GM23248 (cell line): ENCODE data around the gene FABP6. TPM values are rescaled to one million over a fixed set of nuclear protein-coding genes. Genes with fewer than 3 reads are reported as not detected.
"Not testable (repeated sequence)": the region's sequence is repeated elsewhere in the genome, so short reads cannot be mapped to it uniquely, and the experiment has no call there.

ENCODE experiments used
- DNase-seq: peaks from one replicate; pipeline ENCODE4 v3.0.0-alpha.2; 2015
- H2AFZ ChIP-seq: fragments of 200-600 bp; sonication (generic); 2 replicates; pipeline ENCODE4 v1.6.1; 2016; ENCODE audit warnings: antibody characterized with exemption
- H3F3A ChIP-seq: fragments of 200-600 bp; sonication (generic); 2 replicates; pipeline ENCODE4 v1.6.1; 2016; ENCODE audit warnings: mild to moderate bottlenecking, antibody characterized with exemption, mixed run types; ENCODE audit not compliant: insufficient read depth
- H3K27ac ChIP-seq: fragments of 200-600 bp; sonication (generic); 2 replicates; pipeline ENCODE4 v1.5.1; 2016; ENCODE audit warnings: mild to moderate bottlenecking
- H3K27me3 ChIP-seq: fragments of 200-600 bp; sonication (generic); replicated peaks from 2 replicates; pipeline ENCODE4 v1.6.1; 2016; ENCODE audit warnings: mild to moderate bottlenecking; ENCODE audit not compliant: insufficient read depth
- H3K36me3 ChIP-seq: fragments of 200-600 bp; sonication (generic); 2 replicates; pipeline ENCODE4 v1.6.1; 2016; ENCODE audit warnings: low read depth, mild to moderate bottlenecking
- H3K4me1 ChIP-seq: fragments of 200-600 bp; sonication (generic); 2 replicates; pipeline ENCODE4 v1.6.1; 2016; ENCODE audit warnings: mild to moderate bottlenecking; ENCODE audit not compliant: insufficient read depth
- H3K4me2 ChIP-seq: fragments of 200-600 bp; sonication (generic); one replicate; pipeline ENCODE4 v1.6.1; 2016; ENCODE audit warnings: mild to moderate bottlenecking; ENCODE audit not compliant: unreplicated experiment
- H3K4me3 ChIP-seq: fragments of 200-600 bp; sonication (generic); 2 replicates; pipeline ENCODE4 v1.5.1; 2016; ENCODE audit warnings: mild to moderate bottlenecking
- H3K79me2 ChIP-seq: fragments of 200-600 bp; sonication (generic); 2 replicates; pipeline ENCODE4 v1.6.1; 2016; ENCODE audit warnings: mild to moderate bottlenecking; ENCODE audit not compliant: insufficient read depth
- H3K9ac ChIP-seq: fragments of 200-600 bp; sonication (generic); 2 replicates; pipeline ENCODE4 v1.6.1; 2016; ENCODE audit warnings: mild to moderate bottlenecking
- H3K9me2 ChIP-seq: fragments of 200-600 bp; sonication (generic); 2 replicates; pipeline ENCODE4 v1.6.1; 2016; ENCODE audit warnings: mixed run types, mild to moderate bottlenecking, moderate library complexity; ENCODE audit not compliant: insufficient read depth
- H3K9me3 ChIP-seq: fragments of 200-600 bp; sonication (generic); one replicate; pipeline ENCODE4 v1.6.1; 2017; ENCODE audit warnings: low read depth
- H4K20me1 ChIP-seq: fragments of 200-600 bp; sonication (generic); 2 replicates; pipeline ENCODE4 v1.6.0; 2016; ENCODE audit not compliant: insufficient read depth
- EZH2 ChIP-seq: fragments of 200-600 bp; sonication (generic); IDR thresholded peaks from 2 replicates; pipeline ENCODE4 v1.6.1; 2018; ENCODE audit warnings: antibody characterized with exemption, mild to moderate bottlenecking; ENCODE audit not compliant: insufficient read depth, poor library complexity, severe bottlenecking
- EZH2phosphoT487 ChIP-seq: fragments of 200-600 bp; sonication (generic); IDR thresholded peaks from 2 replicates; pipeline ENCODE4 v1.6.1; 2018; ENCODE audit warnings: antibody characterized with exemption, moderate library complexity, mild to moderate bottlenecking, low read depth; ENCODE audit not compliant: insufficient read depth
- WGBS, 2 experiments: methylation state at CpG; one replicate each; pipeline ENCODE4 v1.1.6; 2015 to 2017; ENCODE audit warnings: low lambda C conversion rate in 2 of 2, low coverage in 1 of 2; ENCODE audit errors: missing lambda C conversion rate in 2 of 2; 5-methylcytosine and 5-hydroxymethylcytosine counted together
- in situ Hi-C: fragments of 300-500 bp; cut with MboI; formaldehyde crosslinking; loops from 2 replicates; pipeline ENCODE4 v1.15.0; 2020
- polyA plus RNA-seq: library from polyadenylated mRNA; unstranded; fragments of >200 nt; fragmentation: Nextera tagmentation; extraction: Ambion mirVana; gene quantifications from 2 replicates; pipeline ENCODE4 v1.2.1, GENCODE V29; 2016
- total RNA-seq: library from RNA; depleted of rRNA; stranded (reverse); fragments of >200 nt; shearing (Covaris generic); gene quantifications from 2 replicates; pipeline ENCODE4 v1.2.3, GENCODE V29; 2014

Gene FABP6
- total and polyA plus RNA-seq, 2 experiments from 2014 or later, result not detected

DNA sequence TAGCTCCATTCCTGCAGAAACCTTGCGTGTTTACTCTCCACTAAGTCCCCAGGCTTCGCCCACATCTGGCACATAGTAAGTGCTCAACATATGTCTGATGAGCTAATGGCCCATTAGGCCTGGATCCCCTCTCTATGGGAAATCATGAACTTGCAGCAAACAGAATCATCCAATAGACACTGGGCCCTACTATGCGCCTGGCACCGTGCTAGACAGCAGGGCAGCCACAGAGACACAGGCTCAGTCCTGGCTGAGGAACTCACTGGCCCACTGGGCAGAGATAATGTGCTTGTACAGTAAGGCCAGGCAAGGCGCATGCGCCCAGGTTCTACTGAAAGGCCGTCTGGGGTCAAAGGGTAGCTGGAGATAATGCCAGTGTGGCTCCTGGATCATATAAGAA is 36.9 kb upstream of the FABP6 start:
- Histone ChIP-seq H2AFZ (no peak overlapping the region), H3K27me3 (no peaks in the 10 kb centered on the region), H3K79me2 (no peaks in the 10 kb centered on the region), H4K20me1 (no peaks in the 10 kb centered on the region), H3K9me2 (no peaks in the 10 kb centered on the region), H3F3A (no peaks in the 10 kb centered on the region; the same call in 1 of the 2 replicates), H3K9me3 (no peaks in the 10 kb centered on the region), H3K36me3 (no peaks in the 10 kb centered on the region), H3K9ac (no peak overlapping the region), H3K4me3 (no peak overlapping the region), H3K27ac (no peak overlapping the region), H3K4me1 (no peaks in the 10 kb centered on the region), H3K4me2 (no peak overlapping the region)
- WGBS, 2 experiments, result 96 to 99% methylated on average over 7 of the region's 7 CpGs
- in situ Hi-C loops, result loop anchor here (10.0 kb wide), 1 partner anchor 152 kb away; no protein-coding TSS in a partner anchor
- no peak for DNase-seq
- TF ChIP-seq EZH2 (no peak), EZH2phosphoT487 (no peak)

DNA sequence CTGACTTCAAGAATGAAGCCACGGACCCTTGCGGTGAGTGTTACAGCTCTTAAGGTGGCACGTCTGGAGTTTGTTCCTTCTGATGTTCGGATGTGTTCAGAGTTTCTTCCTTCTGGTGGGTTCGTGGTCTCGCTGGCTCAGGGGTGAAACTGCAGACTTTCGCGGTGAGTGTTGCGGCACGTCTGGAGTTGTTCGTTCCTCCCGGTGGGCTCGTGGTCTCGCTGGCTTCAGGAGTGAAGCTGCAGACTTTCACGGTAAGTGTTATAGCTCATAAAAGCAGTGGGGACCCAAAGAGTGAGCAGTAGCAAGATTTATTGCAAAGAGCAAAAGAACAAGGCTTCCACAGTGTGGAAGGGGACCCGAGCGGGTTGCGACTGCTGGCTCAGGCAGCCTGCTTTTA is 36.2 kb upstream of the FABP6 start:
- not testable (repeated sequence) for DNase-seq, H3F3A ChIP-seq, H4K20me1 ChIP-seq, H3K4me2 ChIP-seq, H3K9me3 ChIP-seq, H3K9ac ChIP-seq, H3K27me3 ChIP-seq, H3K79me2 ChIP-seq, H3K27ac ChIP-seq, H3K9me2 ChIP-seq, H3K4me1 ChIP-seq, H2AFZ ChIP-seq, H3K4me3 ChIP-seq, H3K36me3 ChIP-seq
- 87 to 94% methylated on average over 18 of the region's 18 CpGs for WGBS, 2 experiments
- in situ Hi-C loops, result loop anchor here (10.0 kb wide), 1 partner anchor 152 kb away; no protein-coding TSS in a partner anchor

DNA sequence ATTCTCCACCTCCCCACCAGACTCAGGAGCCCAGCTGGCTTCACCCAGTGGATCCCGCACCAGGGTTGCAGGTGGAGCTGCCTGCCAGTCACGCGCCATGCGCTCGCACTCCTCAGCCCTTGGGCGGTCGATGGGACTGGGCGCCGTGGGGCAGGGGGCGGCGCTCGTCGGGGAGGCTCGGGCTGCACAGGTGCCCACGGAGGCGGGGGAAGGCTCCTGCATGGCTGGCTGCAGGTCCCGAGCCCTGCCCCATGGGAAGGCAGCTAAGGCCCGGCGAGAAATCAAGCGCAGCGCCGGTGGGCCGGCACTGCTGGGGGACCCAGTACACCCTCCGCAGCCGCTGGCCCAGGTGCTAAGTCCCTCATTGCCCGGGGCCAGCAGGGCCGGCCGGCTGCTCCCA is 35.5 kb upstream of the FABP6 start:
- H3K4me1 ChIP-seq, H3F3A ChIP-seq, H3K27me3 ChIP-seq, DNase-seq, H3K9me2 ChIP-seq, H3K27ac ChIP-seq, H3K9ac ChIP-seq, H4K20me1 ChIP-seq, H3K4me2 ChIP-seq, H3K4me3 ChIP-seq, H3K79me2 ChIP-seq, H3K9me3 ChIP-seq, H2AFZ ChIP-seq, H3K36me3 ChIP-seq: not testable (repeated sequence)
- in situ Hi-C loops, result loop anchor here (10.0 kb wide), 1 partner anchor 151 kb away; no protein-coding TSS in a partner anchor
- WGBS, 2 experiments, result 94 to 97% methylated on average over 11 to 22 of the region's 28 CpGs

DNA sequence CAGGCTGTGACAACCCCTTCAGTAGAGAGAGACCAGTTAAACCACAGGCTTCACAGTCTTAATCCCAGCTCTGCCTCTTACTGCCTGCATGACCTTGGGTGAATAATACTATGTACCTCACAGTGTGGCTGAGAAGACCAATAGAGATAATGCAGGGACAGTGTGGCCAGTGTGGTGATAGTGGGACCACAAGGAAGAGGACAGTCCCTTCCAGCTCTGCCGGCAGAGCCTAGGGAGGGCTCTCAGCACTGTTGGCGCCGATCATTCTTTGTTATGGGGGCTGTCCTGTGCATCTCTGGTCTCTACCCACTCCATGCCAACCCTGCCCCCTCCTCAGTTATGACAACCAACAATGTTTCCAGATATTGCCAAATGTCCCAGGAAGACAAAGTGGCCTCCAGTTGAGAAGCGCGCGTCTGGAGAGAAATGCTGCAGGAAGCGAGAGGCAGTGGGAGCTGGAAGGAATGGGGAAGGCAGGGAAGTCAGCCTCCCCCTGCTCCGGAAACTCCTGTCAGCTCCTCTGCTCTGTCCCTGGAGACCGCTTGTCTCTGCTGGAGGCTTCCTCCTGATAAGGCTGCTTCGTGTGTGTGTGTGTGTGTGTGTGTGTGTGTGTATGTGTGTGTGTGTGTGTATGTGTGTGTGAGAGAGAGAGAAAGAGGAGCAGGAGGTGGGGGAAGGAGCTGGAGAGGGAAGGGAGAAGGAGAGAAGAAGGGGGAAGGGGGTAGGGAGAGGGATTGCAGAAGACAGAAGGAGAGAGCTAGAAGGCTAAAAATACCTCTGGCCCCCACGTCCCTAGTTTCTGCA is 31.8 kb upstream of the FABP6 start:
- Histone ChIP-seq H3K79me2 (no peaks in the 10 kb centered on the region), H3K27me3 (no peaks in the 10 kb centered on the region), H2AFZ (no peak overlapping the region), H3K4me1 (no peaks in the 10 kb centered on the region; the same call in 1 of the 2 replicates), H3K4me3 (no peak overlapping the region), H3K9me2 (no peaks in the 10 kb centered on the region), H3K9me3 (no peaks in the 10 kb centered on the region), H3K36me3 (no peaks in the 10 kb centered on the region), H3K9ac (no peak overlapping the region), H3K4me2 (no peak overlapping the region), H3K27ac (no peak overlapping the region), H3F3A (no peaks in the 10 kb centered on the region), H4K20me1 (no peaks in the 10 kb centered on the region)
- in situ Hi-C loops, result loop anchor here (10.0 kb wide), 1 partner anchor 147 kb away; no protein-coding TSS in a partner anchor
- TF ChIP-seq EZH2phosphoT487 (no peak), EZH2 (no peak)
- WGBS, 2 experiments, result 69 to 74% methylated on average over 10 to 11 of the region's 11 CpGs
- no peak for DNase-seq

DNA sequence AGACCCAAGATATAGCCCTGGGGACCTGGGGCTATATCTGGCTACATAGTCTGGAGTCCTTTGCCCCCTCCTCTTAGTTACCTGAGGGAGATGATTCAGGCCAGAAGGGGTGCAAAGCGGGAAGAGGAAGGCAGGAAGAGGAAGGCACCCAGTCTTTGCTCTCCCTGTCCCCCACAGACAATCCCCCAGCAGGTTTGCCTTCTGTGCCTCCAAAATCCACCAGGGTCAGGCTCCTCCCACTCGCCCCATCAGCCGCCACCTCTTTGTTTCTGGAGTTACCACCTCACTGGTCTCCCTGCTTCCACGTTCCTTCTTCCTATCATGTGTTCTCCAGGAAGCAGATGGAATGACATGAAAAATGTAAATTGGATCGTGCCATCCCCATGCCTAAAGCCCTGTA is 31.2 kb upstream of the FABP6 start:
- in situ Hi-C loops, result loop anchor here (10.0 kb wide), 1 partner anchor 147 kb away; no protein-coding TSS in a partner anchor
- no peak overlapping the region for H3K4me3 ChIP-seq
- H3K9me3 ChIP-seq, result no peaks in the 10 kb centered on the region
- TF ChIP-seq EZH2, result no peak
- no peak for TF ChIP-seq EZH2phosphoT487
- no peaks in the 10 kb centered on the region; the same call in 1 of the 2 replicates for H3K4me1 ChIP-seq
- DNase-seq, result no peak
- 76 to 82% methylated on average over 5 of the region's 5 CpGs for WGBS, 2 experiments
- no peaks in the 10 kb centered on the region for H3K36me3 ChIP-seq
- no peak overlapping the region for H3K4me2 ChIP-seq
- no peak overlapping the region for H2AFZ ChIP-seq
- no peaks in the 10 kb centered on the region for H3K79me2 ChIP-seq
- H3K27ac ChIP-seq, result no peak overlapping the region
- no peaks in the 10 kb centered on the region for H3K27me3 ChIP-seq
- H3K9ac ChIP-seq, result no peak overlapping the region
- H3K9me2 ChIP-seq, result no peaks in the 10 kb centered on the region
- no peaks in the 10 kb centered on the region for H3F3A ChIP-seq
- no peaks in the 10 kb centered on the region for H4K20me1 ChIP-seq
